H1 (cell line): Measurements from ENCODE around the gene SLC2A13. TPM values are rescaled to one million over a fixed set of nuclear protein-coding genes. Genes with fewer than 3 reads are reported as not detected.

Source experiments
- CTCF ChIA-PET: fragments of 300-600 bp; sonication (Branson Sonifier 250); formaldehyde crosslinking; loops from one replicate; lab custom pipeline; 2021; ENCODE audit not compliant: partially characterized antibody; lab: Charles Lee
- POLR2A ChIA-PET: fragments of 300-600 bp; sonication (Branson Sonifier 250); formaldehyde crosslinking; loops from one replicate; lab custom pipeline; 2021; ENCODE audit warnings: inconsistent platforms; ENCODE audit not compliant: partially characterized antibody; lab: Charles Lee
- DNase-seq, 2 experiments: peaks; one replicate each; pipeline versions ENCODE4 v3.0.0 to v3.0.0-alpha.2; 2010 to 2022; ENCODE audit warnings: low spot score in 2 of 2, low read depth in 1 of 2, mixed read lengths in 1 of 2
- FAIRE-seq: peaks from 2 replicates; lab custom pipeline; 2011; peaks lifted over from hg19 to GRCh38; lab: Jason Lieb, UNC
- H2AFZ ChIP-seq: 2 replicates; pipeline ENCODE4 v1.8.1; 2012; ENCODE audit warnings: low read length, inconsistent platforms
- H2AK5ac ChIP-seq: 2 replicates; pipeline ENCODE4 v1.6.1; 2013; ENCODE audit warnings: low read depth, low read length
- H2BK120ac ChIP-seq: replicated peaks from 2 replicates; pipeline ENCODE3; 2013; ENCODE audit warnings: low read depth, low read length, inconsistent platforms
- H2BK12ac ChIP-seq: 2 replicates; pipeline ENCODE4 v1.6.1; 2013; ENCODE audit warnings: low read depth, low read length
- H2BK15ac ChIP-seq: 2 replicates; pipeline ENCODE4 v1.6.1; 2013; ENCODE audit warnings: low read length
- H2BK20ac ChIP-seq: 2 replicates; pipeline ENCODE4 v1.6.1; 2013; ENCODE audit warnings: low read length
- H2BK5ac ChIP-seq: 2 replicates; pipeline ENCODE4 v1.6.1; 2013; ENCODE audit warnings: low read depth, low read length
- H3K14ac ChIP-seq: 2 replicates; pipeline ENCODE4 v1.6.1; 2013; ENCODE audit warnings: inconsistent platforms; ENCODE audit not compliant: insufficient read length
- H3K18ac ChIP-seq: 2 replicates; pipeline ENCODE4 v1.6.1; 2013; ENCODE audit warnings: low read length; ENCODE audit errors: extremely low read depth
- H3K23ac ChIP-seq: 2 replicates; pipeline ENCODE4 v1.6.1; 2013; ENCODE audit warnings: inconsistent platforms; ENCODE audit not compliant: insufficient read length
- H3K23me2 ChIP-seq: 2 replicates; pipeline ENCODE4 v1.6.1; 2013; ENCODE audit warnings: low read depth, low read length
- H3K27ac ChIP-seq: 2 replicates; pipeline ENCODE4 v1.6.1; 2011; ENCODE audit warnings: low read depth, low read length, inconsistent platforms
- H3K27me3 ChIP-seq, 4 experiments: replicated peaks in 1 of 4; 1 replicate in 1 of 4; 2 replicates in 3 of 4; pipeline versions ENCODE4 v1.6.1 to v1.8.1; 2011 to 2013; ENCODE audit warnings: low read length in 3 of 4, mild to moderate bottlenecking in 3 of 4, inconsistent platforms in 2 of 4, mixed read lengths in 2 of 4, moderate library complexity in 1 of 4; ENCODE audit not compliant: control insufficient read depth in 3 of 4, insufficient read depth in 3 of 4; ENCODE audit errors: extremely low read depth in 1 of 4
- H3K36me3 ChIP-seq, 4 experiments: 2 replicates each; pipeline versions ENCODE4 v1.6.1 to v1.8.1; 2011 to 2013; ENCODE audit warnings: mild to moderate bottlenecking in 4 of 4, low read length in 3 of 4, moderate library complexity in 2 of 4, control low read depth in 1 of 4, inconsistent platforms in 1 of 4; ENCODE audit not compliant: insufficient read depth in 4 of 4, control insufficient read depth in 2 of 4
- H3K4ac ChIP-seq: replicated peaks from 2 replicates; pipeline ENCODE3; 2013; ENCODE audit warnings: low read length, low read depth, mixed read lengths, inconsistent platforms; ENCODE audit not compliant: insufficient read length
- H3K4me1 ChIP-seq, 4 experiments: replicated peaks in 1 of 4; 1 replicate in 1 of 4; 2 replicates in 3 of 4; pipeline versions ENCODE4 v1.6.1 to v1.8.1; 2011 to 2013; ENCODE audit warnings: low read length in 3 of 4, inconsistent platforms in 2 of 4, mixed read lengths in 1 of 4; ENCODE audit not compliant: insufficient read depth in 4 of 4, control insufficient read depth in 3 of 4
- H3K4me2 ChIP-seq, 2 experiments: 2 replicates each; pipeline versions ENCODE4 v1.6.1 to v1.8.1; 2011 to 2013; ENCODE audit warnings: low read depth in 2 of 2, low read length in 2 of 2, control low read depth in 1 of 2, inconsistent platforms in 1 of 2, mild to moderate bottlenecking in 1 of 2; ENCODE audit not compliant: insufficient read depth in 1 of 2
- H3K4me3 ChIP-seq, 4 experiments: fragments of 200-600, 300-600 bp in 1 of 4; sonication (generic), shearing (Covaris generic), sonication (Bioruptor Twin) in 1 of 4; 2 replicates each; pipeline versions ENCODE4 v1.5.1 to v1.8.1; 2011 to 2016; ENCODE audit warnings: low read length in 4 of 4, low read depth in 3 of 4, control low read depth in 2 of 4, inconsistent platforms in 2 of 4, mild to moderate bottlenecking in 2 of 4, mixed read lengths in 1 of 4, moderate library complexity in 1 of 4; ENCODE audit not compliant: insufficient read depth in 2 of 4; ENCODE audit errors: extremely low read depth in 1 of 4
- H3K56ac ChIP-seq: replicated peaks from 2 replicates; pipeline ENCODE3; 2013; ENCODE audit warnings: low read depth, mild to moderate bottlenecking, mixed read lengths, low read length, inconsistent platforms; ENCODE audit not compliant: insufficient read length
- H3K79me1 ChIP-seq: 2 replicates; pipeline ENCODE4 v1.6.1; 2013; ENCODE audit warnings: low read depth, low read length, control low read depth
- H3K79me2 ChIP-seq, 2 experiments: 2 replicates each; pipeline versions ENCODE4 v1.6.1 to v1.8.1; 2012 to 2013; ENCODE audit warnings: low read length in 2 of 2, mild to moderate bottlenecking in 2 of 2, inconsistent platforms in 1 of 2; ENCODE audit not compliant: insufficient read depth in 2 of 2, control insufficient read depth in 1 of 2
- H3K9ac ChIP-seq, 4 experiments: replicated peaks in 1 of 4; 1 replicate in 1 of 4; 2 replicates in 3 of 4; pipeline versions ENCODE4 v1.6.1 to v1.8.1; 2011 to 2013; ENCODE audit warnings: low read depth in 3 of 4, low read length in 3 of 4, control low read depth in 2 of 4, mild to moderate bottlenecking in 2 of 4, moderate library complexity in 2 of 4, inconsistent platforms in 1 of 4; ENCODE audit errors: extremely low read depth in 1 of 4
- H3K9me3 ChIP-seq, 2 experiments: 2 replicates each; pipeline versions ENCODE4 v1.6.1 to v1.8.1; 2012 to 2013; ENCODE audit warnings: mild to moderate bottlenecking in 2 of 2, moderate library complexity in 2 of 2, control low read depth in 1 of 2, inconsistent platforms in 1 of 2, low read depth in 1 of 2, low read length in 1 of 2, mixed read lengths in 1 of 2; ENCODE audit not compliant: insufficient read depth in 2 of 2
- H4K20me1 ChIP-seq, 2 experiments: replicated peaks in 1 of 2; 2 replicates each; pipeline versions ENCODE3 to v1.8.1; 2011 to 2013; ENCODE audit warnings: inconsistent platforms in 2 of 2, low read length in 2 of 2, mild to moderate bottlenecking in 1 of 2; ENCODE audit not compliant: insufficient read depth in 2 of 2, control insufficient read depth in 1 of 2
- H4K5ac ChIP-seq: 2 replicates; pipeline ENCODE4 v1.6.1; 2013; ENCODE audit warnings: low read length, low read depth, mixed read lengths, inconsistent platforms; ENCODE audit not compliant: insufficient read length
- H4K8ac ChIP-seq: 2 replicates; pipeline ENCODE4 v1.8.0; 2013; ENCODE audit warnings: mild to moderate bottlenecking, moderate library complexity, low read length, inconsistent platforms; ENCODE audit not compliant: insufficient read depth; ENCODE audit errors: extremely low read depth
- H4K91ac ChIP-seq: replicated peaks from 2 replicates; pipeline ENCODE3; 2013; ENCODE audit warnings: low read length, mixed read lengths, inconsistent platforms; ENCODE audit not compliant: insufficient read length
- CBX5 ChIP-seq: fragments of 300-800, 300-1000 bp; sonication (generic); IDR thresholded peaks from 2 replicates; pipeline ENCODE4 v1.7.1; 2016; ENCODE audit warnings: antibody characterized with exemption, low read length, low read depth
- FOSL1 ChIP-seq: IDR thresholded peaks from 2 replicates; pipeline ENCODE4 v1.6.1; 2011; ENCODE audit warnings: mild to moderate bottlenecking, low read depth, low read length, moderate library complexity; ENCODE audit not compliant: insufficient read depth
- PHF8 ChIP-seq: fragments of 200-600 bp; sonication (generic); conservative IDR thresholded peaks from 2 replicates; pipeline ENCODE4 v1.7.1; 2012; ENCODE audit warnings: low read depth, mild to moderate bottlenecking, inconsistent platforms, low read length, moderate library complexity
- RNF2 ChIP-seq: fragments of 200-900, 300-1000 bp; sonication (generic); IDR thresholded peaks from 2 replicates; pipeline ENCODE4 v1.7.1; 2016; ENCODE audit warnings: borderline replicate concordance, low read depth, mild to moderate bottlenecking, antibody characterized with exemption, low read length; ENCODE audit not compliant: poor library complexity, severe bottlenecking; ENCODE audit errors: missing control alignments
- SP2 ChIP-seq: IDR thresholded peaks from 2 replicates; pipeline ENCODE4 v1.6.1; 2012; ENCODE audit warnings: mild to moderate bottlenecking, low read length, inconsistent platforms
- WGBS, 2 experiments: shearing (Covaris generic) in 1 of 2; methylation state at CpG; one replicate each; pipeline versions ENCODE4 v1.1.6 to v1.1.7; 2013 to 2015; ENCODE audit warnings: low lambda C conversion rate in 2 of 2, mixed read lengths in 2 of 2, inconsistent platforms in 1 of 2, low coverage in 1 of 2, missing lambda C conversion rate in 1 of 2; ENCODE audit not compliant: insufficient replicate concordance in 2 of 2, insufficient coverage in 1 of 2, insufficient read length in 1 of 2; ENCODE audit errors: extremely low coverage in 1 of 2, missing lambda C conversion rate in 1 of 2; 5-methylcytosine and 5-hydroxymethylcytosine counted together
- polyA plus RNA-seq, 7 experiments: library from polyadenylated mRNA; depleted of rRNA in 3 of 7; stranded (reverse) in 5 of 7; unstranded in 2 of 7; fragments of >200 nt in 5 of 7; fragments of 200-250 nt in 2 of 7; gene quantifications; 1 replicate in 5 of 7; 2 replicates in 1 of 7; 4 replicates in 1 of 7; pipeline versions ENCODE4 v1.2.1 to v1.2.3, GENCODE V29; 2011 to 2013; ENCODE audit warnings: missing spikeins in 2 of 7, mixed read lengths in 2 of 7
- total RNA-seq: library from RNA; stranded (reverse); fragmentation: NEBNext Ultra II Directional; extraction: Animal tissue kit (Norgen Biotek cat#: 25700); gene quantifications from 2 replicates; pipeline ENCODE4 v1.2.1, GENCODE V29; 2021

The SLC2A13 gene
- total and polyA plus RNA-seq, 2 of the 8 experiments (the other 6 are each of a cell fraction or from before 2014, with no cell fraction given) = 2.8 to 9.6 TPM

DNA sequence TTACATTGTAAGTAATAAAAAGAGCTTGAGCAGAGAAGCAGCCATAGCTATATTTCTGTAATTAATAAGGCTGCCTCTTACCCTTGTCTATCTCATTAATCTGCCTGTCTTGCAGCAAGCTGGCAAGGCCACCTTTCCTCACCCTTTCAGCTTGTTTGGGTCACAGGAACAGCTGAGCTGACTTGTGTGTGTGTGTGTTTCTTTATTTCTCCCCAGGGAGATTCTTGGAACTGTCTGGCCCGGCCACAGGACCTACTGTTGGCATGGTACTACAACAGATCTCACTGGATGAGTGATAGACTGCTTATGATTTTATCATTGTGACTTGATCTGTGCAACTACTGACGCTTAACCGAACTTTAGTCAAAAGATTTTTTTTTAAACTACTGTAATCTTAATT, 213.7 kb downstream of the SLC2A13 start:
- Histone ChIP-seq H3K79me2 (no peaks in the 10 kb centered on the region), H3K18ac (no peak overlapping the region), H4K8ac (no peak overlapping the region), H2BK120ac (no peak overlapping the region), H3K27ac (no peak overlapping the region), H3K9ac (no peak overlapping the region), H4K20me1 (no peaks in the 10 kb centered on the region), H2BK15ac (no peak overlapping the region), H3K23me2 (no peaks in the 10 kb centered on the region), H3K79me1 (no peaks in the 10 kb centered on the region), H2BK12ac (no peak overlapping the region), H3K9me3 (0 out of 4 replicates have a peak, but pooled peaks cover 0 to 2% of the 10 kb centered on the region in 2 experiments), H3K4me1 (no peaks in the 10 kb centered on the region), H3K27me3 (no peaks in the 10 kb centered on the region), H4K91ac (no peak overlapping the region), H3K4me2 (no peak overlapping the region), H2BK5ac (no peak overlapping the region), H3K36me3 (no peaks in the 10 kb centered on the region), H2BK20ac (no peak overlapping the region), H2AFZ (no peak overlapping the region), H3K4ac (no peak overlapping the region), H3K23ac (no peak overlapping the region)
- POLR2A ChIA-PET = no interaction called here
- DNase-seq = no peak
- WGBS, 2 experiments = 92% methylated on average over 3 of the region's 3 CpGs; no CpG with 5 or more reads in 1 of the 2 experiments
- FAIRE-seq = no peak
- no peak for TF ChIP-seq FOSL1
- TF ChIP-seq CBX5 = no peak
- no peak for TF ChIP-seq RNF2
- TF ChIP-seq SP2 = no peak
- TF ChIP-seq PHF8 = no peak
- TF ChIP-seq, all 59 proteins: peak for 0
- Histone ChIP-seq H4K5ac (no peak overlapping the region), H3K4me3 (no peak overlapping the region), H3K56ac (no peak overlapping the region), H2AK5ac (no peak overlapping the region), H3K14ac (no peak overlapping the region)
- CTCF ChIA-PET = no interaction called here
